HG02938 (cell line): Measurements from ENCODE around the gene SLC10A3.

ENCODE experiments used
- ATAC-seq: cut with Tn5 transposase; IDR thresholded peaks from one replicate; pipeline ENCODE4 v1.9.1; 2021; ENCODE audit warnings: mild to moderate bottlenecking, moderate library complexity; ENCODE audit not compliant: unreplicated experiment

SLC10A3 gene

DNA sequence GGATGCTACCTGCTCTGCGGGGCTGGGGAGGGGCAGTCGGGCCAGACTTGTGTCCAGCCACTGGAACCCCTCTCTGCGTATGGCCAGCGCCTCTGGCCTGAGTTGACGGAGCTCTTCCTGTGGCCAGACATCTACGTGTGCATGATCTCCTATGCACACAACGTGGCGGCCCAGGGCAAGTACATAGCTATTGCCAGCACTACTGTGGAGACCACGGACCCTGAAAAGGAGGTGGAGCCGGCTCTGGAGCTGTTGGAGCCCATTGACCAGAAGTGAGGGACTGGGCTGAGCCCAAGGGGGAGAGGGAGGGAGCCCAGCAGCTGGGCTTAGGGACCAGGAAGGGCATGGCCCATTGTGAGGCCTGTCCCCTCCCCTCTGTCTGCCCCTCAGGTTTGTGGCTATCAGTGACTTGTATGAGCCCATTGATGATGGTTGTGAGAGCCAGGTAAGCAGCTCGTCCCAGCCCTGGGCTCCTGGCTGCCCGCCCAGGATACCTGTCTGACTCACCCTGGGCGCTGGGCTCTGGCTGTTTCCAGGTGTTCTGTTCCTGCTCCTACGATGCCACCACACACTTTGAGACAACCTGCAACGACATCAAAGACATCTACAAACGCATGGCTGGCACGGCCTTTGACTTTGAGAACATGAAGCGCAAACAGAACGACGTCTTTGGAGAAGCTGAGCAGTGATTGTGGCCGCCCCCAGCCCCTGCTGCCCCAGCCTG lies 48.3 kb downstream of the SLC10A3 start:
- no peak for ATAC-seq

DNA sequence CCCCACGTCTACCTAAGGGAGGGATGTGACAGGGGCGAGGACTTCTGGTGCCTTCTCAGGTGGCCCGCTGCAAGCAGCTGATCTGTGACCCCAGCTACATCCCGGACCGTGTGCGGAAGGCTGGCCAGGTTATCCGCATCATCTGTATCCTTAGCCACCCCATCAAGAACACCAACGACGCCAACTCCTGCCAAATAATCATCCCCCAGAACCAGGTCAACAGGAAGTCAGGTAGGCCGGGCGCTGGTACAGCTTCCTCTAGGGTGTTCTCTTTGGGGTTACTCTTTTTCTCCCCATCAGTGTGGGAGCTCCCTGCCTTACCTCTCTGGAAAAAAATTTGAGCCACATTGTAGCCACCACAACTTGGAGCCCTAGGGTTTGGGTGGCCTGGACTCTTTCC lies 48.9 kb downstream of the SLC10A3 start:
- ATAC-seq = no peak

DNA sequence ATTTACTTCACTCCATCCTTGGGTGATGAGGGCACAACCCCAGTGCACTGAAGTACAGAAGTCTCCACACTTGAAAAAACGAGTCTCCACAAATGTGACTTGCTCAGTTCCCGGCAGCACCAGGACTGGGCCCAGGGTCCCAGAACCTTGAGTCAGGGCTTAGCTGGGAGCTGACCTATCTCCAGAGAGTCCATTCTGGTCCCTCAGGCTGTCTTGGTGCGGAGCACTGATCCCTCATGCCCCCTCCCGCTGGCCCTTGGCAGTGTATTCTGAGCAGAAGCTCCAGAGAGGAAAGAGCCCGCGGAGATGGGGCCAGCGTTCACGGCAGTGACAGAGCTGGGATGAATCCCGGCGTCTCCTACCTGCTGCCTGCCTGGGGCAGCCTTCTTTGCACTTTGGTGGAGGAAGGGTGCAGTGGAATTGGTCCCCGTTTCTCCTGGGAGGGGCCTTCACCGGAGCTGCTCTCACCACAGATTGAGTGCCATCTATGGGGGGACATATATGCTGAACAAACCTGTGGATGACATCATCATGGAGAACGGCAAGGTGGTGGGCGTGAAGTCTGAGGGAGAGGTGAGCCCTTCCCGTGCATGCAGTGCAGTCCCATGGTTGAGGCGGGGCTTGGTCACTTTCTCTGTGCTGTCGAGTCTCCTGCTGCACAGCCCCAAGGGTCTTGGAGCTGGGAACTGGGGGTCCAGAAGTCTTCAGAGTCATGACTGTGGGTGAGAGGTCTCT lies 49.6 kb downstream of the SLC10A3 start:
- ATAC-seq = no peak

DNA sequence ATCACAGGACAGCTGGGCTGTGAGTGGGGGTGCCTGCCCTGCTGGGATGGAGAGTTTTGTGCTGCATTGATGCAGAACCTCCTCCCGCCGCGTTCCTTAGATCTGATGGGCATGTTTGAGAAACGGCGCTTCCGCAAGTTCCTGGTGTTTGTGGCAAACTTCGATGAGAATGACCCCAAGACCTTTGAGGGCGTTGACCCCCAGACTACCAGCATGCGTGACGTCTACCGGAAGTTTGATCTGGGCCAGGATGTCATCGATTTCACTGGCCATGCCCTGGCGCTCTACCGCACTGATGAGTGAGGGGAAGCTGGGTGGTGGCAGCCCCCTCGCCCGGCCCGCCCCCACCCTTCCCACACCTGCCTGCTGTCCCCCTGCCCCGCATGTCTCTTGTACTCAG lies 50.6 kb downstream of the SLC10A3 start:
- ATAC-seq = no peak

DNA sequence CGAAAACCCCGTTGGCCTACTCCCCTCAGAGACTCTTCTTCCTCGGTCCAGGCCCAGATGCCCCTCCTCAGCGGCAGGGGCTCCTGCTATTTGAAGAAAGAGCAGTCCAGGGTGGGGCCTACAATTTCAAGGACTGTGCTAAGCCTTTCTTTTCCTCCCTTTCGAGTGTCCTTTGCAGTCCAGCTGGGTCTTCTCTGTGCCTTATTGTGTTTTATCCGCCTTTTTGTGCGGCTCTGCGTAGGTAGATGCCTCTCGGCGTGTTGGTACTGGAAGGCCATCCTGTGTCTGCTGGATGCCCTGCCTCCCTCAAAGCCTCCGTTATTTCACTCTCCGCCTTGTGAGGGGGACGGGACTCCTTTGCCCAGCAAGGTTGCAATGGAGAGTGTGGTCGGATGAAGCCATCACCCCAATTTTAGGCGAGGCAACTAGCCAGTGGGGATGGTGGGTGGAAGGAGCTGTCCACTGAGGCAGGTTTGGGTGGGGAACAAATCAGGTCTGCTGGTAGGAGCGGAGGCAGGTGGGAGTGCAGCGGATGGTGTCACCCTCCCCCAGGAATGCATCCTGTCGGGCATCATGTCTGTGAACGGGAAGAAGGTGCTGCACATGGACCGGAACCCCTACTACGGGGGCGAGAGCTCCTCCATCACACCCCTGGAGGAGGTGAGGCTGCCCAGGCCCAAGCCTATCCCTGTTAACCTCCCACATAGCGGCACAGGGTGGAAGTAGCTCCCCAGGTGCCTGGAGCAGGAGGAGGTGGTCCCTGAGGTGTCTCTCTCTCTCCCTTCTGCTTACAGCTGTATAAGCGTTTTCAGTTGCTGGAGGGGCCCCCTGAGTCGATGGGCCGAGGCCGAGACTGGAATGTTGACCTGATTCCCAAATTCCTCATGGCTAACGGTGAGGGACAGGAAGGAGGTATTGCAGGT lies 52.2 kb downstream of the SLC10A3 start:
- ATAC-seq = no peak
